ENCODE results near the gene CMTM6. TPM values are rescaled to one million over a fixed set of nuclear protein-coding genes. Genes with fewer than 3 reads are reported as not detected.

Gene CMTM6
- total RNA-seq, 4 donors from 2014 or later, result 63.8 to 124 (median 71.3) TPM

- Histone ChIP-seq H3K4me3 (replicated peaks in 1 of 3) (no peak overlapping the region), H3K9me3 (no peaks in the 10 kb centered on the region), H3K36me3 (no peaks in the 10 kb centered on the region), H3K27ac (no peak overlapping the region), H3K27me3 (no peaks in the 10 kb centered on the region), H3K4me1 (peaks cover 12 to 17% of the 10 kb centered on the region in 2 donors)
- WGBS, 2 donors, result 96 to 98% methylated on average over 6 of the region's 6 CpGs
- TF ChIP-seq POLR2A (IDR thresholded peaks at IDR 0.05) (no peak), CTCF (IDR thresholded peaks at IDR 0.05) (no peak)
- no peak for DNase-seq
- intact Hi-C loops (cut with DNase I), result no loop called here
Observed at GRCh38 chr3:32432045-32432710, 70.5 kb downstream of the CMTM6 start.

- no peak overlapping the region for H3K27ac ChIP-seq
- no peaks in the 10 kb centered on the region for H3K27me3 ChIP-seq
- intact Hi-C loops (cut with DNase I), result no loop called here
- 83 to 92% methylated on average over 3 of the region's 3 CpGs for whole genome bisulfite sequencing, 2 donors
- H3K4me1 ChIP-seq, result peaks cover 12 to 17% of the 10 kb centered on the region in 2 donors
- no peaks in the 10 kb centered on the region for H3K9me3 ChIP-seq
- no peak for TF ChIP-seq POLR2A (IDR thresholded peaks at IDR 0.05)
- TF ChIP-seq CTCF (IDR thresholded peaks at IDR 0.05), result no peak
- DNase-seq, result no peak
- H3K36me3 ChIP-seq, result no peaks in the 10 kb centered on the region
- H3K4me3 ChIP-seq (replicated peaks in 1 of 3), result no peak overlapping the region
Observed at GRCh38 chr3:32431481-32431880, 71.2 kb downstream of the CMTM6 start.

Small RNAs within 50 kb of the gene (microRNA-seq; reads per million reads assigned to microRNA genes)
- not detected for gene MIR548AY

Small RNAs within 50 kb of the gene (small RNA-seq; reads per million reads assigned to genes)
- not detected for gene MIR548AY

Other genes starting within 250 kb of the CMTM6 start
- gene CMTM7, start 111.0 kb downstream of the CMTM6 start, total RNA-seq, result 10 to 100 TPM; 14.8 to 24.7 (median 22.0) TPM
- 10 to 100 TPM; 23.5 to 46.0 (median 26.5) TPM for gene DYNC1LI1, start 68.0 kb upstream of the CMTM6 start, total RNA-seq
- gene CNOT10, start 182.3 kb upstream of the CMTM6 start, total RNA-seq, result 10 to 100 TPM; 23.6 to 28.2 (median 26.8) TPM